K562 (cell line): ENCODE measurements around the gene CBX2. TPM values are rescaled to one million over a fixed set of nuclear protein-coding genes. Genes with fewer than 3 reads are reported as not detected.

ENCODE experiments used
- CTBP1 ChIP-seq: fragments of 450-650 bp; IDR thresholded peaks from 2 replicates; pipeline ENCODE4 v1.6.1; 2016; ENCODE audit warnings: borderline replicate concordance
- E2F3 ChIP-seq: fragments of 250-450 bp; sonication (Bioruptor Pico); IDR thresholded peaks from 2 replicates; pipeline ENCODE4 v1.4.0; 2020; ENCODE audit warnings: mild to moderate bottlenecking
- KDM2B ChIP-seq: fragments of 250-450 bp; sonication (Bioruptor Pico); IDR thresholded peaks from 2 replicates; pipeline ENCODE4 v1.8.0; 2021; ENCODE audit warnings: mild to moderate bottlenecking, moderate library complexity
- MYC ChIP-seq, 2 experiments: fragments of 250-450 bp in 1 of 2; sonication (Bioruptor Pico) in 1 of 2; IDR thresholded peaks; 2 replicates each; pipeline versions ENCODE4 v1.5.1 to v1.6.1; 2012 to 2021; ENCODE audit warnings: low read depth in 2 of 2, borderline replicate concordance in 1 of 2, improper control_type of control experiment in 1 of 2, low read length in 1 of 2, mild to moderate bottlenecking in 1 of 2, moderate library complexity in 1 of 2
- POLR2G ChIP-seq: fragments of 200-400 bp; formaldehyde crosslinking; IDR thresholded peaks from 2 replicates; pipeline ENCODE4 v1.6.1; 2017; ENCODE audit warnings: low read depth, mild to moderate bottlenecking, antibody characterized with exemption, low read length, moderate library complexity
- RCOR1 ChIP-seq, 2 experiments: IDR thresholded peaks; 2 replicates each; pipeline ENCODE4 v1.6.1; 2012; ENCODE audit warnings: low read depth in 2 of 2, low read length in 2 of 2, borderline replicate concordance in 1 of 2, improper control_type of control experiment in 1 of 2
- REST ChIP-seq, 2 experiments: fragments of 450-650 bp; formaldehyde crosslinking in 1 of 2; IDR thresholded peaks; 2 replicates each; pipeline versions ENCODE4 v1.4.0 to v1.6.1; 2014 to 2020; ENCODE audit warnings: mild to moderate bottlenecking in 2 of 2, borderline replicate concordance in 1 of 2, low read depth in 1 of 2
- SMC3 ChIP-seq: conservative IDR thresholded peaks from 2 replicates; pipeline ENCODE4 v1.6.1; 2011; ENCODE audit warnings: low read depth, low read length, improper control_type of control experiment; ENCODE audit not compliant: insufficient read depth
- TAF9B ChIP-seq: fragments of 450-650 bp; IDR thresholded peaks from 2 replicates; pipeline ENCODE4 v1.6.1; 2018; ENCODE audit warnings: mild to moderate bottlenecking; ENCODE audit not compliant: partially characterized antibody
- TEAD1 ChIP-seq, 2 experiments: fragments of 450-650 bp in 1 of 2; sonication (generic) in 1 of 2; formaldehyde crosslinking; IDR thresholded peaks; 2 replicates each; pipeline versions ENCODE4 v1.4.0 to v1.8.0; 2020 to 2022; ENCODE audit warnings: mild to moderate bottlenecking in 2 of 2, missing genetic modification reagents in 1 of 2
- ZBTB7A ChIP-seq: IDR thresholded peaks from 2 replicates; pipeline ENCODE4 v1.6.1; 2011; ENCODE audit warnings: low read depth, mild to moderate bottlenecking, low read length, moderate library complexity, borderline replicate concordance; ENCODE audit not compliant: control insufficient read depth
- ZEB2 ChIP-seq: fragments of 450-650 bp; IDR thresholded peaks from 2 replicates; pipeline ENCODE4 v1.6.1; 2016
- ZFX ChIP-seq: sonication (generic); formaldehyde crosslinking; IDR thresholded peaks from 2 replicates; pipeline ENCODE4 v1.8.0; 2022; ENCODE audit warnings: mild to moderate bottlenecking, missing genetic modification reagents, moderate library complexity
- ZKSCAN1 ChIP-seq: fragments of 150-350 bp; IDR thresholded peaks from 2 replicates; pipeline ENCODE4 v1.6.1; 2016; ENCODE audit warnings: low read depth, low read length
- ZNF740 ChIP-seq, 3 experiments: fragments of 200-800 bp in 1 of 3; sonication (Bioruptor generic) in 1 of 3; sonication (generic) in 1 of 3; formaldehyde crosslinking in 1 of 3; IDR thresholded peaks; 2 replicates each; pipeline versions ENCODE4 v1.6.1 to v1.8.0; 2016 to 2022; ENCODE audit warnings: mild to moderate bottlenecking in 2 of 3, missing compliant biosample characterization in 2 of 3, missing genetic modification characterization in 2 of 3, missing genetic modification reagents in 1 of 3
- polyA plus RNA-seq, 8 experiments: library from polyadenylated mRNA; depleted of rRNA in 4 of 8; stranded (reverse) in 5 of 8; unstranded in 3 of 8; fragments of >200 nt; fragmentation: Nextera tagmentation in 2 of 8; fragmentation: Illumina TruSeq in 1 of 8; extraction: Ambion mirVana in 2 of 8; extraction: Trizol in 1 of 8; gene quantifications; 2 replicates each; pipeline versions ENCODE4 v1.2.1 to v1.2.3, GENCODE V29; 2011 to 2014; ENCODE audit warnings: inconsistent platforms in 1 of 8, missing spikeins in 1 of 8
- total RNA-seq, 7 experiments: library from RNA; depleted of rRNA in 6 of 7; stranded (reverse); fragments of >200 nt in 6 of 7; fragmentation: Illumina TruSeq in 2 of 7; extraction: Trizol in 2 of 7; gene quantifications; 2 replicates each; pipeline versions ENCODE4 v1.2.1 to v1.2.3, GENCODE V29; 2011 to 2021; ENCODE audit warnings: low replicate concordance in 1 of 7

Gene CBX2
- total and polyA plus RNA-seq, 9 of the 15 experiments (the other 6 are each of a cell fraction or from before 2014, with no cell fraction given), result 0.66 to 26.9 (median 13.9) TPM

DNA sequence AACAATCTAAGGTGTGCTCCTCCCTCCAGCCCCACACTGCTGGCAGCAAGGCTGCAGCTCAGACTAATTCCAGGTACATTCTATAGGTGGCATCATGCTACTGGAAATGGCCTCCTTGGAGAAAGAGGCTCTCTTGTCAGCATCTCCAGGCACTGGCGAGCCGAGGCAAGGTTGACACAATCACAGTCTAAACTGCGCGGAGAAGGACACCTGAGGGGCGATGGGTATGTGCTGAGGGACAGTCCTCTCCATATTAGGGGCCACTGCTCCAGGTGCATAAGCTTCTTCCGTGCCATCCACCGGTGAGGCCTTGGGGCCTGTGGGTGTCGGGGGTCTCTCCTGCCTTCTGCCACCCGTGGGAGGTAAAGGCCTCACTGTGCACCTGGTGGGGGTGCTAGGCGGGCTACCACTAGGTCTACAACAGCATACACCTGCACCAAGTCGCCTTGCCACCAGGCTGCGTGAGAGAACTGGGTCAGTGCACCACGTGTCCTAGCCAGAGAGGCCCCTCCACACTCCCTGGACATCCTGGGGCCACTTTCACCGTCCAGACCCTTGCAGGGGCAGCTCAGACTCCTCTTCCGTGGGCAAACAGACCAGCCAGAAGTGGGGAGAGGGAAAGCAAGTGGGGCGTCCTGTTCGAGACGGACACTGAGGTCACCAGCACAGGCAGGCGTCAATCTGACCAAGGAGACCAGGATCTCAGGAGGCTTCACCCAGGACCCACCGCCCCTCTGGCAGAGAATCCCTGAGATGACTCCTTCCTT, 31.0 kb downstream of the CBX2 start (continued):
- TF ChIP-seq REST (IDR thresholded peaks at IDR 0.05; ENCODE audit: borderline replicate concordance), result peak; percentile 76; the same call in 1 of the 2 replicates
- no peak for TF ChIP-seq REST (CRISPR knock-in tag; IDR thresholded peaks at IDR 0.05; ENCODE audit: low read depth)
- 0 out of 2 replicates have a peak, but pooled peaks have one; percentile 55 for TF ChIP-seq ZEB2
- TF ChIP-seq CTBP1, result peak; percentile 88
- TF ChIP-seq POLR2G, result 0 out of 2 replicates have a peak, but pooled peaks have one; percentile 1
- no peak for TF ChIP-seq MYC (IDR thresholded peaks at IDR 0.05; ENCODE audit: low read depth, low read length)
- peak; percentile 42; the same call in 1 of the 2 replicates for TF ChIP-seq MYC (CRISPR knock-in tag; IDR thresholded peaks at IDR 0.05; ENCODE audit: borderline replicate concordance, low read depth)
- TF ChIP-seq ZBTB7A, result peak; percentile 19; the same call in 1 of the 2 replicates
- TF ChIP-seq TAF9B, result no peak
- TF ChIP-seq ZFX (CRISPR knock-in tag), result 0 out of 2 replicates have a peak, but pooled peaks have one; percentile 26
- TF ChIP-seq ZKSCAN1, result 0 out of 2 replicates have a peak, but pooled peaks have one; percentile 52
- peak in 1 of 2 experiments; percentile 64; a peak in 2 of 4 replicates for TF ChIP-seq RCOR1 (IDR thresholded peaks at IDR 0.05; ENCODE audit: borderline replicate concordance in 1 of 2, low read depth in 2 of 2, low read length in 2 of 2)
- TF ChIP-seq KDM2B (CRISPR knock-in tag), result no peak
- TF ChIP-seq ZNF740 (CRISPR knock-in tag; IDR thresholded peaks at IDR 0.05), result peak; percentile 63; the same call in 1 of the 2 replicates
- TF ChIP-seq ZNF740 (tag; IDR thresholded peaks at IDR 0.05), result no peak
- TF ChIP-seq TEAD1 (CRISPR knock-in tag; IDR thresholded peaks at IDR 0.05), result 0 out of 4 replicates have a peak, but pooled peaks of 1 of the 2 experiments have one; percentile 32
- peak; percentile 41 for TF ChIP-seq SMC3
- no peak for TF ChIP-seq E2F3 (CRISPR knock-in tag)
